GM08714 (cell line): ENCODE data around the gene SPOCK3.

Experiments used
- H3K4me3 ChIP-seq: fragments of 200-500 bp; sonication (Bioruptor generic); 2 replicates; pipeline ENCODE4 v1.5.1; 2014; ENCODE audit warnings: mild to moderate bottlenecking, low read length, inconsistent platforms
- ZNF274 ChIP-seq: IDR thresholded peaks from 2 replicates; pipeline ENCODE4 v1.6.1; 2012; ENCODE audit warnings: mild to moderate bottlenecking, low read depth, low read length

The SPOCK3 gene

GRCh38 chr4:167034983-167035382 lies 199.3 kb downstream of the SPOCK3 start:
- no peak for TF ChIP-seq ZNF274
- no peak overlapping the region for H3K4me3 ChIP-seq

- no peak overlapping the region for H3K4me3 ChIP-seq
Measured at GRCh38 chr4:167032871-167033270, 201.4 kb downstream of the SPOCK3 start.

GRCh38 chr4:167031534-167032156 lies 202.6 kb downstream of the SPOCK3 start:
- H3K4me3 ChIP-seq: no peak overlapping the region
- TF ChIP-seq ZNF274: no peak

More at GRCh38 chr4:167032871-167033270, 201.4 kb downstream of the SPOCK3 start:
- TF ChIP-seq ZNF274: no peak

GRCh38 chr4:167028976-167029375 lies 205.3 kb downstream of the SPOCK3 start:
- no peak for TF ChIP-seq ZNF274
- no peak overlapping the region for H3K4me3 ChIP-seq

- no peak overlapping the region for H3K4me3 ChIP-seq
- no peak for TF ChIP-seq ZNF274
Measured at GRCh38 chr4:167025670-167026069, 208.6 kb downstream of the SPOCK3 start.

- no peak for TF ChIP-seq ZNF274
- no peak overlapping the region for H3K4me3 ChIP-seq
Measured at GRCh38 chr4:167023364-167023925, 210.8 kb downstream of the SPOCK3 start.

- no peak overlapping the region for H3K4me3 ChIP-seq
- TF ChIP-seq ZNF274: no peak
Measured at GRCh38 chr4:167021545-167022155, 212.6 kb downstream of the SPOCK3 start.

- TF ChIP-seq ZNF274: no peak
- no peak overlapping the region for H3K4me3 ChIP-seq
Measured at GRCh38 chr4:167020410-167020809, 213.9 kb downstream of the SPOCK3 start.

GRCh38 chr4:167014944-167015343 lies 219.3 kb downstream of the SPOCK3 start:
- H3K4me3 ChIP-seq: no peak overlapping the region
- TF ChIP-seq ZNF274: no peak

- H3K4me3 ChIP-seq: no peak overlapping the region
- no peak for TF ChIP-seq ZNF274
Measured at GRCh38 chr4:167003326-167003725, 231.0 kb downstream of the SPOCK3 start.

GRCh38 chr4:167000141-167000852 lies 234.0 kb downstream of the SPOCK3 start:
- TF ChIP-seq ZNF274: no peak

GRCh38 chr4:166996216-166996615 lies 238.1 kb downstream of the SPOCK3 start:
- TF ChIP-seq ZNF274: no peak
- no peak overlapping the region for H3K4me3 ChIP-seq

More at GRCh38 chr4:167000141-167000852, 234.0 kb downstream of the SPOCK3 start:
- H3K4me3 ChIP-seq: no peak overlapping the region

- no peak overlapping the region for H3K4me3 ChIP-seq
- TF ChIP-seq ZNF274: no peak
Measured at GRCh38 chr4:166994686-166995085, 239.6 kb downstream of the SPOCK3 start.

- TF ChIP-seq ZNF274: no peak
- H3K4me3 ChIP-seq: no peak overlapping the region
Measured at GRCh38 chr4:166991006-166991561, 243.2 kb downstream of the SPOCK3 start.

GRCh38 chr4:166989886-166990285 lies 244.4 kb downstream of the SPOCK3 start:
- no peak overlapping the region for H3K4me3 ChIP-seq
- no peak for TF ChIP-seq ZNF274

- H3K4me3 ChIP-seq: no peak overlapping the region
- no peak for TF ChIP-seq ZNF274
Measured at GRCh38 chr4:166987026-166987425, 247.3 kb downstream of the SPOCK3 start.
